Measurements from ENCODE around the gene AQP12A. TPM values are rescaled to one million over a fixed set of nuclear protein-coding genes. Genes with fewer than 3 reads are reported as not detected.

AQP12A gene
- total RNA-seq, 4 donors from 2014 or later = not detected

DNA sequence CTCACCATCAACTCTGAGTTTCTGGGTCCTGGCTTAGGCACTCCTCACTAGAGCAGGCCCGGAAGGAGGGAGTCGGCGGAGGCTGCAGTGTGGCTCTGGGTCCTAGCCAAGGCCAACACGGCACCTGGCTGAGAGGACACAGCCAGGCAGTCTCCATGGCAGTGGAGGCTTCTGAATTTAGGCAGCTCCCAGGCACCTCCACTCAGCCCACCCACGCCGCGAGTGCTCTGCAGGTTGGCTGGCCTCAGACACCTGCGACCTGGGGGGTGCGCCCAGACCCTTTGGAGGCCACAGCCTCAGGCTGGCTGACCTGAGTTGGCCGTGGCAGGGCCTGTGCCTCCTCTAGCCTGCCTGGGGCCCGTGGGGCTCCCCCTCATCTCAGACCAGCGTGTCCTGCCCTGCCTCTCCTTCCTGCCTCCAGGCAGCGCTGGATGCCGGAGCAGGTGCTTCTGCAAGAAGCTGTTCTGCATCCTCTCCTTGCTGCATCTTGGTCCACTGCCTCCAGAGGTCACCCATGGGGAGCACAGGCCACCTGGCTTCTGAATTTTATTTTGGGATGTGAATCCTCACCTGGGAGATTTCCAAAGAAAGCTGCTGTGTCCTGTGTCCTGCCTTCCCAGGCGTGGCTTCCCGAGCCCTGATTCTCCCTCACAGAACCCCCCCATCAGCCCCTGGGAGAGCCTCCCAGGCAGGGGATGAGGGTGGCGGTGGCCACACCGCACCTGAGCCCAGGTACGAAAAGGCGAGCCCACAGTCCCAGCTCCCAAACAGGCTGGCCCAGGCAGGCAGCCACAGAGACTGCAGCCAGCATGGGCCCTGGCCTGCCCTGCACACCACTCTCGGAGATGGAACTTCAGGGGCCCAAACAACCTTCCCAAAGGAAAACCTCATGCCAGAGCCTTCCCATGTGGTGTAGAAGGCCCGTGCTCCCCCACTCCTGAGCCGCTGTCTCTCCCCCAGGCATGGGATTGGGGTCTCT is 23.4 kb downstream of the AQP12A start:
- Histone ChIP-seq H3K27me3 (no peaks in the 10 kb centered on the region), H3K4me3 (replicated peaks in 1 of 3) (no peak overlapping the region), H3K9me3 (no peaks in the 10 kb centered on the region), H3K27ac (no peak overlapping the region), H3K4me1 (no peaks in the 10 kb centered on the region), H3K36me3 (no peaks in the 10 kb centered on the region)
- DNase-seq = no peak
- WGBS, 2 donors = 62 to 88% methylated on average over 10 to 19 of the region's 23 CpGs
- TF ChIP-seq, protein P1, sequence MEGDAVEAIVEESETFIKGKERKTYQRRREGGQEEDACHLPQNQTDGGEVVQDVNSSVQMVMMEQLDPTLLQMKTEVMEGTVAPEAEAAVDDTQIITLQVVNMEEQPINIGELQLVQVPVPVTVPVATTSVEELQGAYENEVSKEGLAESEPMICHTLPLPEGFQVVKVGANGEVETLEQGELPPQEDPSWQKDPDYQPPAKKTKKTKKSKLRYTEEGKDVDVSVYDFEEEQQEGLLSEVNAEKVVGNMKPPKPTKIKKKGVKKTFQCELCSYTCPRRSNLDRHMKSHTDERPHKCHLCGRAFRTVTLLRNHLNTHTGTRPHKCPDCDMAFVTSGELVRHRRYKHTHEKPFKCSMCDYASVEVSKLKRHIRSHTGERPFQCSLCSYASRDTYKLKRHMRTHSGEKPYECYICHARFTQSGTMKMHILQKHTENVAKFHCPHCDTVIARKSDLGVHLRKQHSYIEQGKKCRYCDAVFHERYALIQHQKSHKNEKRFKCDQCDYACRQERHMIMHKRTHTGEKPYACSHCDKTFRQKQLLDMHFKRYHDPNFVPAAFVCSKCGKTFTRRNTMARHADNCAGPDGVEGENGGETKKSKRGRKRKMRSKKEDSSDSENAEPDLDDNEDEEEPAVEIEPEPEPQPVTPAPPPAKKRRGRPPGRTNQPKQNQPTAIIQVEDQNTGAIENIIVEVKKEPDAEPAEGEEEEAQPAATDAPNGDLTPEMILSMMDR (IDR thresholded peaks at IDR 0.05) = no peak
- no peak for TF ChIP-seq POLR2A (IDR thresholded peaks at IDR 0.05)
- intact Hi-C loops (cut with DNase I) = no loop called here

DNA sequence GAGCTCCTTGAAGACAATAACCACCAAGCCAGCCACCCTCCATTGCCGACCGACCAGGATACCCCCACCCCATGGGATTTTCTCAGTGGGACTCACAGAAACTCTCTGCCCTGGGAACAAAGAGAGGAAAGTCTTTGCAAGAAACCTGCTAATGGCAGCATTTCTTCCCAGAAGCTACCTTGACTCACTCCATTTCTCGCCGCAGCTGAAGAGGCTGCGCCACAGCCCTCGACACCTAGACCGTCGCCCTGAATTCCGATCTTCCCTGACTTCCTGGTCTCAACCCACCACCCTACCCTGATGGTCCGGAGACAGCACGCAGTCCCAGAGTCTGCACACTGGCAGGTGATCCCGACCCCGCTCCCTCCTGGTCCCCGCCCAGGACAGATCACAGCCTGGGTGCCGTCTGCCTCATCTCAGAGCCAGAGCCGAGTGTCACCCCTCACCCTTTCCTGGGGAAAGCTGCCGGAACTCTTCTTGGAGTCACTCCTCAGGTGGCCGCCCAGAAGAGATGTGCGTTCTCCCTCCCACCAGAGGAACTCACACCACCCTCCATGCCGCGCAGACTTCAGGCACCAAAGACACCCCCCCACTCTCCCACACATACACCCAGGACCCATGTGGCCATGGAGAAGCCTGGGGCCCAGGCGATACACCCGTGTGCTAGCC is 24.6 kb downstream of the AQP12A start:
- Histone ChIP-seq H3K27ac (no peak overlapping the region), H3K9me3 (no peaks in the 10 kb centered on the region), H3K4me1 (no peaks in the 10 kb centered on the region), H3K27me3 (no peaks in the 10 kb centered on the region), H3K4me3 (replicated peaks in 1 of 3) (no peak overlapping the region), H3K36me3 (no peaks in the 10 kb centered on the region)
- no peak for DNase-seq
- 91 to 92% methylated on average over 21 to 23 of the region's 23 CpGs for WGBS, 2 donors
- intact Hi-C loops (cut with DNase I) = no loop called here
- no peak for TF ChIP-seq POLR2A (IDR thresholded peaks at IDR 0.05)
- TF ChIP-seq, protein P1 (IDR thresholded peaks at IDR 0.05) = no peak

DNA sequence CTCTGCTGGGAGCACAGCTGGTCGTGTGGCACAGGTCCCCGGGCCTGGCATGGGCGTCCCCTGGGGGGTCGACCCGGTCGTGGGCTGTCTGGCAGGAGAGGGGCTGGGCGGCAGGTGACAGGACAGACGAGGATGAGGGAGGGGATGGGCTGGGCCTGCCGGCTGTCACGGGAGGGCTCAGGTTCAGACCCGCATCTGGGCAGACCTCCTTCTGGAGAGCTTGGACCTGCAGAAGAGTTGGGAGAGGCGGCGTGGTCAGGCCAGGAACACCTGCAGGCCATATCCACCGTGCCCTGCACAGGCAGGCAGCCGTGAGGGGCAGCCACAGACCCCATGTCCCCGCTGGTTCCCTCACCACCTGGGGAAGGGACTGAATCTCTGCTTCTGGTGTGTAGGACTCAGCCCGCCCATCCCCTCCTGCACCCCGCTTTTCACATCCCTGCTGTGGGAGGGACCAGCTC is 25.5 kb downstream of the AQP12A start:
- TF ChIP-seq, protein P1 (IDR thresholded peaks at IDR 0.05) = no peak
- no peak for TF ChIP-seq POLR2A (IDR thresholded peaks at IDR 0.05)
- Histone ChIP-seq H3K4me1 (no peaks in the 10 kb centered on the region), H3K36me3 (no peaks in the 10 kb centered on the region), H3K27me3 (no peaks in the 10 kb centered on the region), H3K27ac (no peak overlapping the region), H3K9me3 (no peaks in the 10 kb centered on the region), H3K4me3 (replicated peaks in 1 of 3) (no peak overlapping the region)
- 80 to 84% methylated on average over 10 to 15 of the region's 18 CpGs for WGBS, 2 donors
- intact Hi-C loops (cut with DNase I) = no loop called here
- DNase-seq = no peak

DNA sequence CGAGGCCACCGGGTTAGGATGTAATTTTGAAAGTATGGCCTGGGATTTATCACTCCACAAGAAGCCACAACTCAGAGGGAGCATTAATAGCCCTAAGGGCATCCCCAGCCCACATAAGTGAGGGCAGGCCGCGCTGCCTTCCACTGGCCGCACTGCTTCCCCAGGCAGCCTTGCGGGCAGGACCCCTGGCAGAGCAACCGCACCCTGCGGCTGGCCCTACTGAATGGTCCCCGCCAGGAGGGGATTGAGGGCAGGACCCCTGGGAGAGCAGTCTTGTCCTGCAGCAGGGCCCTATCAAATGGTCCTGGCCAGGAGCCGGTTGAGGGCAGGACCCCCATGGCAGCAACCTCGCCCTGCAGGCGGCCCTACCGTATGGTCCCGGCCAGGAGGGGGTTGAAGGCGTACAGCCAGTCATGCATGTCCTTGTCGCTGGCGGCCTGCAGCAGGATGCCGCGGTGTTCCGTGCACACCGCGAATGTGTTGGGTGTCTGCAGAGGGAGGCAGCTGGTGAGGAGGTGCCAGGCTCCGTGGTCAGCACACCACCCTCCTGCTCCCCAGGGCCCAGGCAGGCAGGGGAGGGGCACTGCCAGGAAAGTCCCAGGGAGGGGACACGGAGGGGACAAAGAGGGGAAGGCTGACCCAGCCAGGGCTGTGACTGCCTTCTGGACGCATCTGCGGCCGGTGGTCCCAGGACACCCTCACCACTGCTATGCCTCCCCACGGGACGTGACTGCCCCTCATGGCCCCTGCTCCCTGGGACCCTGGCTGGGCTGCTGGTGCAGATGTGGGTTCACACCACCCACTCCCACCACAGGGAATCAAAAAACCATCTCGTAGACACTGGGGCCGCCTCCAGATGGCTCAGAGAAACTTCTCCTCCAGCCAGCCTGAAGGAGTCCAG is 26.3 kb downstream of the AQP12A start:
- Histone ChIP-seq H3K36me3 (no peaks in the 10 kb centered on the region), H3K4me3 (replicated peaks in 1 of 3) (no peak overlapping the region), H3K4me1 (no peaks in the 10 kb centered on the region), H3K27ac (no peak overlapping the region), H3K27me3 (no peaks in the 10 kb centered on the region), H3K9me3 (no peaks in the 10 kb centered on the region)
- 92 to 93% methylated on average over 16 to 31 of the region's 31 CpGs for WGBS, 2 donors
- intact Hi-C loops (cut with DNase I) = no loop called here
- no peak for DNase-seq
- TF ChIP-seq POLR2A (IDR thresholded peaks at IDR 0.05) = no peak
- TF ChIP-seq, protein P1 (IDR thresholded peaks at IDR 0.05) = no peak

All from thyroid gland (tissue), 4 donors.